ENCODE measurements around the gene MAP4K3. TPM values are rescaled to one million over a fixed set of nuclear protein-coding genes. Genes with fewer than 3 reads are reported as not detected.

MAP4K3 gene
- total and polyA plus RNA-seq, 2 of the 8 experiments (the other 6 are each of a cell fraction or from before 2014, with no cell fraction given) = 11.4 to 63.0 TPM

GRCh38 chr2:39223909-39224308 is 213.2 kb downstream of the MAP4K3 start:
- Histone ChIP-seq H3K23ac (ENCODE audit: insufficient read length) (no peak overlapping the region), H3K27me3 (replicated peaks in 1 of 4; ENCODE audit: control insufficient read depth in 3 of 4, extremely low read depth in 1 of 4, insufficient read depth in 3 of 4, low read length in 3 of 4) (no peaks in the 10 kb centered on the region), H3K79me2 (ENCODE audit: control insufficient read depth in 1 of 2, insufficient read depth in 2 of 2, low read length in 2 of 2) (no peaks in the 10 kb centered on the region), H2BK5ac (ENCODE audit: low read depth, low read length) (no peak overlapping the region), H3K4me1 (replicated peaks in 1 of 4; ENCODE audit: control insufficient read depth in 3 of 4, insufficient read depth in 4 of 4, low read length in 3 of 4) (peaks cover 0 to 5% (median 3%) of the 10 kb centered on the region in 4 experiments; a peak in 4 of 7 replicates), H3K9ac (replicated peaks in 1 of 4; ENCODE audit: extremely low read depth in 1 of 4, low read depth in 3 of 4, low read length in 3 of 4) (no peak overlapping the region), H3K36me3 (ENCODE audit: control insufficient read depth in 2 of 4, insufficient read depth in 4 of 4, low read length in 3 of 4) (no peaks in the 10 kb centered on the region), H2BK12ac (ENCODE audit: low read depth, low read length) (no peak overlapping the region), H3K9me3 (ENCODE audit: insufficient read depth in 2 of 2, low read depth in 1 of 2, low read length in 1 of 2) (no peaks in the 10 kb centered on the region), H2BK20ac (ENCODE audit: low read length) (no peak overlapping the region), H3K14ac (ENCODE audit: insufficient read length) (no peak overlapping the region), H2BK120ac (replicated peaks; ENCODE audit: low read depth, low read length) (no peak overlapping the region), H2AFZ (ENCODE audit: low read length) (no peak overlapping the region), H3K23me2 (ENCODE audit: low read depth, low read length) (no peaks in the 10 kb centered on the region), H2AK5ac (ENCODE audit: low read depth, low read length) (no peak overlapping the region), H4K8ac (ENCODE audit: extremely low read depth, insufficient read depth, low read length) (no peak overlapping the region), H3K27ac (ENCODE audit: low read depth, low read length) (no peak overlapping the region), H4K91ac (replicated peaks; ENCODE audit: insufficient read length, low read length) (no peak overlapping the region), H3K79me1 (ENCODE audit: low read depth, low read length) (no peaks in the 10 kb centered on the region), H3K56ac (replicated peaks; ENCODE audit: insufficient read length, low read depth, low read length) (no peak overlapping the region), H3K4me3 (ENCODE audit: extremely low read depth in 1 of 4, insufficient read depth in 2 of 4, low read depth in 3 of 4, low read length in 4 of 4) (no peak overlapping the region), H3K4me2 (ENCODE audit: insufficient read depth in 1 of 2, low read depth in 2 of 2, low read length in 2 of 2) (no peak overlapping the region), H4K20me1 (replicated peaks in 1 of 2; ENCODE audit: control insufficient read depth in 1 of 2, insufficient read depth in 2 of 2, low read length in 2 of 2) (no peaks in the 10 kb centered on the region), H3K18ac (ENCODE audit: extremely low read depth, low read length) (no peak overlapping the region), H4K5ac (ENCODE audit: insufficient read length, low read depth, low read length) (no peak overlapping the region), H3K4ac (replicated peaks; ENCODE audit: insufficient read length, low read depth, low read length) (no peak overlapping the region), H2BK15ac (ENCODE audit: low read length) (no peak overlapping the region)
- no peak for DNase-seq (ENCODE audit: low read depth in 1 of 2, low spot score in 2 of 2)
- WGBS, 2 experiments (ENCODE audit: extremely low coverage in 1 of 2, insufficient coverage in 1 of 2, insufficient read length in 1 of 2, insufficient replicate concordance in 2 of 2, low coverage in 1 of 2, low lambda C conversion rate in 2 of 2, missing lambda C conversion rate in 1 of 2) = 88% methylated on average over 1 of the region's 1 CpG; no CpG with 5 or more reads in 1 of the 2 experiments
- ChIA-PET CTCF (ENCODE audit: partially characterized antibody) (interaction anchor here (9.1 kb wide), 1 partner anchor 164 kb away, joined by 196 read pairs; no protein-coding TSS in a partner anchor), POLR2A (ENCODE audit: partially characterized antibody) (no interaction called here)
- FAIRE-seq = no peak
- TF ChIP-seq TAF1 (IDR thresholded peaks at IDR 0.05; ENCODE audit: low read depth, low read length) (no peak), E2F6 (IDR thresholded peaks at IDR 0.05) (no peak)
